ENCODE measurements around the gene ZNF574. TPM values are rescaled to one million over a fixed set of nuclear protein-coding genes. Genes with fewer than 3 reads are reported as not detected.
A peak's percentile ranks its signal among the peaks of the same experiment; 100 is the strongest.
"Not testable (repeated sequence)": the region's sequence is repeated elsewhere in the genome, so short reads cannot be mapped to it uniquely, and the experiment has no call there.

The ZNF574 gene
- polyA plus RNA-seq, result 24.8 TPM

DNA sequence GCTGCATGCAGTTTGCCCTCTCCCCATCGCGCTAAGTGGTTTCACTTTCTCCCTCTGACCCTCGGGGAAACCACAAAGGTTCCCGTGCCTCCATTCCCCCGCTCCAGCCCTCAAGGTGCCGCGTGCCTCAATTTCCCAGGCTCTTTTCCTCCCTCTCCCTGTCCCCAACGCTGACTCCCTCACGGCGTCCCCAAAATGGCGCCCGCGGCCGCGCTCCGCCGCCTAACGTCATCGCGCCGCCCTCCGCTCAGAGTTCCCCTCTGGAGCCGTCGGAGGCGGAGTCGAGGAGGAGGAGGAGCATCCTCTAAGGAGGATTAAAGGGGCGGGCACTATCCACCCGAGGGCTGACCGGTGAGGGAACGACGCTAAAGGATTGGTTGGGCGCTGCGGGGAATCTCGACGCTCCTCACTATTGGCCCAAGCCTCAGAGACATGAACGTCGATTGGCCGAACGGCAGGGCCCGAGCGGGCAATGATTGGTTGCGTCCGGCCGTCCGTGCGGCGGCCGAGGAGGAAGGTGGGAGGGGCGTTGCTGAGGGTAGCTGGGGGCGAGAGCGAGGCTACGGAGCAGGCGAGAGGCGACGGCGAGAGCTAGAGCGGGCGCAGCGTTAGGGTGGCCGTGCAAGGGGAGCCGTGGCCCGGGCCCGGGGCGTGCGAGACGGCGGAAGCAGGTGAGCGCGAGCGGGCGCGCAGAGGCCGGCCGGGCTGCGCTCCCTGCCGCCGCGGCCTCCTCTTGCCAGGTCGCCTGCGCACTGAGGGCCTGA lies at the start of gene ZNF574:
Gene ZNF574, plus strand, starts transcription at position 551 of the 764 bp plus-strand sequence. CDS start 2,441 bp downstream, outside the sequence.
- Mint-ChIP-seq H3K4me3 (peak within 1 kb of the TSS; percentile 81 to 98 (median 96)), H3K9me3 (no peaks in the 10 kb centered on the region), H3K27ac (peak within 1 kb of the TSS; percentile 85 to 100 (median 99)), H3K27me3 (peaks cover 4% of the 10 kb centered on the region), H3K36me3 (peaks cover 2% of the 10 kb centered on the region), H3K4me1 (peaks cover 7 to 32% (median 27%) of the 10 kb centered on the region in 3 donors)

DNA sequence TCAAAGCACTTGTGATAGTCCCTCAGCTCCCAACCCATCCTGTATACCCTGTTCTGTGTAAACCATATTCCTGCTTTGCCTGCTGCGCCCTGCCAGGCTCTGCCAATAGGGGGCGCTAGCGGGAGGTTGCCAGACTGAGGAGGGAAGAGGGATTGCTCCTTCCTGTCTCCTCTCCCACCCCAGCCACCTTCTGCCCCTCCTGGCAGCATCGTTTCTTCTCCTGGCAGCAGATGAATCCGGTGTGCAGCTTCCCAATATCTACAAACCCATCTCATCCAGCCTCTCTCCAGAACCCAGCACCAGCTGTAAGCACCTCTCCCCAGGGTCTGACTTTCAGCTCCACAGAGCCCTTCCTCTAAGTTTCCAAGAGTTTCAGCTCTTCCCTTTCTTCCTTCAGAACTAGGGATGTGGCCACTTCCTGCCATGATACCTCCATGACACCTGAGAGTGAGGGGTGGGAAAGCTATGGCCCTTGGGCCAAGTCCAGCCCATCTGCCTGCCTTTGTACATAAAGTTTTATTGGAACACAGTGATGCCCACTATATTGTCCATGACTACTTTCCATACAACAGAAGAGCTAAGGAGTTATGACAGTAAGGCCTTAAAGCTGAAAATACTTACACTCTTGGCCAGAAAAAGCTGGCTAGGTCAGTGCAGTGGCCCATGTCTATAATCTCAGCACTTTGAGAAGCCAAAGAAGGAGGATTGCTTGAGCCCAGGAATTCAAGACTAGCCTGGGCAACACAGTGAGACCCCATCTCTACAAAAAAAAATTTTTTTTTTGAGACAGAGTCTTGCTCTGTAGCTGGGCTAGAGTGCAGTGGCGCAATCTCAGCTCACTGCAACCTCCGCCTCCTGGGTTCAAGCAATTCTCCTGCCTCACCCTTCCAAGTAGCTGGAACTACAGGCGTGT lies 47.4 kb upstream of the ZNF574 start:
- H3K36me3 Mint-ChIP-seq, result peaks cover 1% of the 10 kb centered on the region
- H3K9me3 Mint-ChIP-seq, result peaks cover 0 to 3% (median 0%) of the 10 kb centered on the region in 3 donors
- H3K4me3 Mint-ChIP-seq, result no peak overlapping the region
- H3K4me1 Mint-ChIP-seq, result no peaks in the 10 kb centered on the region
- no peak overlapping the region for H3K27ac Mint-ChIP-seq
- H3K27me3 Mint-ChIP-seq, result peaks cover 19% of the 10 kb centered on the region

- no peak overlapping the region for H3K4me3 Mint-ChIP-seq
- peaks cover 8% of the 10 kb centered on the region for H3K27me3 Mint-ChIP-seq
- peaks cover 0 to 3% (median 0%) of the 10 kb centered on the region in 3 donors for H3K9me3 Mint-ChIP-seq
Measured at GRCh38 chr19:42030645-42031440, 45.1 kb upstream of the ZNF574 start.

DNA sequence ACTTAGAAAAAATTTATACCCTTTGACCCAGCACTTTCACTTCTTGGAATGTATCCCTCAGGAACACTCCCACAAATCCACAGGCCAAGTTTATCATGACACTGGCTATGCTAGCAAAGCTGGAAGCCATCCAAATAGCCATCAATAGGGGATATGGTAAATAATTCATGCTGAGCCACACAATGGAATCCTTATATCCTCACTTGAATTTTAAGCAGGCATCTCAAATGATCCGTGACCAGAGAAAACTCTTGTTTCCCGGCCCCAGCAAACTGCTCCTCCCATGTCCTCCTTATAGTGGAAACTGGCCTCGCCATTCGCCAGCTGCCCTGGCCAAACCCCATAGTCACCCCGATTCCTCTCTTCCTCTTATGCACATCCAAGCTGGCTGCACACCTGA lies 43.5 kb upstream of the ZNF574 start:
- H3K4me1 Mint-ChIP-seq, result peaks cover 5 to 7% (median 5%) of the 10 kb centered on the region in 3 donors
- no peaks in the 10 kb centered on the region for H3K36me3 Mint-ChIP-seq
- H3K4me3 Mint-ChIP-seq, result no peak overlapping the region
- no peak overlapping the region for H3K27ac Mint-ChIP-seq
- peaks cover 8% of the 10 kb centered on the region for H3K27me3 Mint-ChIP-seq
- H3K9me3 Mint-ChIP-seq, result peaks cover 0 to 3% (median 0%) of the 10 kb centered on the region in 3 donors

More at GRCh38 chr19:42030645-42031440, 45.1 kb upstream of the ZNF574 start:
- Mint-ChIP-seq H3K27ac (no peak overlapping the region), H3K36me3 (no peaks in the 10 kb centered on the region), H3K4me1 (peaks cover 5 to 7% (median 5%) of the 10 kb centered on the region in 3 donors)

- Mint-ChIP-seq H3K27me3 (peaks cover 8% of the 10 kb centered on the region), H3K9me3 (peaks cover 0 to 3% (median 0%) of the 10 kb centered on the region in 3 donors), H3K4me1 (peaks cover 5 to 7% (median 5%) of the 10 kb centered on the region in 3 donors), H3K27ac (no peak overlapping the region), H3K36me3 (no peaks in the 10 kb centered on the region), H3K4me3 (no peak overlapping the region)
Measured at GRCh38 chr19:42033413-42033812, 42.6 kb upstream of the ZNF574 start.

DNA sequence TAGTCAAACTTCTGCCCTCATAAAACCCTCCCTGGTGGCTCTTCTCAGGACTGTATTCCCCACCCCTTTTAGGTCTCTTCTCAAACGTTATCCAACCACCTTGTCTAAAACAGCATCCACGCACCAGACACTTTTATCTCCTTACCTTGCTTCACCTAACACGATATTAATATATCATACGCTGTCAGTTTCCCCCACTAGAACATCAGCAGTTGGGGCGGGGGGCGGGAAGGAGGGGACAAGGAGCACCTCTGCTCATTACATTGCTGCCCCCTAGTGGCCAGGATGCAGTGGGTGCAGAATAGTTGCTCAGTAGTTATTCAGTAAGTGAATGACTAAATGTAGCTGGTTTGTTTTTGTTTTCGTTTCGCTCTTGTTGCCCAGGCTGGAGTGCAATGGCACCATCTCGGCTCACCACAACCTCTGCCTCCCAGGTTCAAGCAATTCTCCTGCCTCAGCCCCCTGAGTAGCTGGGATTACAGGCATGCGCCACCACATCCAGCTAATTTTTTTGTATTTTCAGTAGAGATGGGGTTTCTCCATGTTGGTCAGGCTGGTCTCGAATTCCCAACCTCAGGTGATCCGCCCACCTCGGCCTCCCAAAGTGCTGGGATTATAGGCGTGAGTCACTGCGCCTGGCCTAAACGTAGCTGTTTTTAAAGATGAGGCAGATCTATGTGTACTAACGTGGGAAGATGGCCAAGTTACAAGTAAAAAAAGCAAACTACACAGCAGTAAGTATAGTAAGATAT lies 41.1 kb upstream of the ZNF574 start:
- peak overlapping the region in 2 of 4 donors; percentile 49 to 73 for H3K4me3 Mint-ChIP-seq
- not testable (repeated sequence) for H3K27ac Mint-ChIP-seq, H3K4me1 Mint-ChIP-seq

DNA sequence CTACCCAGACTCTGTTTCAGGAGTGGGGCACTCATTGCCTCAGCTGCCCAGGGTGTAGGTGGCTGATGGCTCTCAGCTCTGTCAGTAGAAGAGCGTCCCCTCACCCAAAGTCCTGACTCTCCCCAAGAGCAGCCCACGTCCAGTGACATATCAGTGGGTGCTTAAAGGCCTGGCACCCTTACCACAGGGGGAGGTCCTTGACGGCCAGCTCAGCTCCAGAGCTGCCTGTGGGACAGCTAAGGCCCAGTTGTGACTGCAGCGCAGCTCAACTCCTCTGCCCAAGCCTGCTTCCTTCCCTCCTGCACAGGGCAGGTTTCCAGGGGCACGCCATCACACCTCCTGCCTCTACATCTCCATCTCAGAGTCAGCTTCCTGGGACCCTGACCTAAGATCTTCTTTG lies 38.3 kb upstream of the ZNF574 start:
- Mint-ChIP-seq H3K27ac (no peak overlapping the region), H3K4me1 (peaks cover 5 to 7% (median 5%) of the 10 kb centered on the region in 3 donors), H3K4me3 (no peak overlapping the region), H3K36me3 (no peaks in the 10 kb centered on the region), H3K9me3 (peaks cover 0 to 2% (median 0%) of the 10 kb centered on the region in 3 donors), H3K27me3 (peaks cover 5% of the 10 kb centered on the region)

More for the DNA sequence above, 41.1 kb upstream of the ZNF574 start:
- H3K36me3 Mint-ChIP-seq, H3K9me3 Mint-ChIP-seq, H3K27me3 Mint-ChIP-seq: not testable (repeated sequence)

DNA sequence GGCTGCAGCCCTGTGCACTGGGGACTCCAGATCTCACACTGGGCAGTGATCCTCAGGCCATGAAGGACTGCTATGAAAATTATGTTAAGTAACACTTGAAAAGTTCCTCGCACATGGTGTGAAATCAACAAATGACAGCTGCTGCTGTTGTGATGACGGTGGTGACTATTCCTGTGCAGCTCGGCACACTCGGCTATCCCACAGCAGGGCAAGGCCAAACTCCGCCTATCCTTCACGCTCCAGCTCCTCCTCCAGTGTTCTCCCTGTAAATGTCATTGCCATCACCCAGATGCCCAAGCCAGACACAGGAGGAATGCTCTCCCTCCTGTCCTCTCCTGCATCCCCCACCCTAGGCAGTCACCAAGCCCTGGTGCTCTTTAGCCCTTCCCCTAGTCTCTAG lies 37.3 kb upstream of the ZNF574 start:
- Mint-ChIP-seq H3K4me1 (peaks cover 5 to 8% (median 5%) of the 10 kb centered on the region in 3 donors), H3K9me3 (no peaks in the 10 kb centered on the region), H3K4me3 (no peak overlapping the region), H3K27me3 (peaks cover 1% of the 10 kb centered on the region), H3K27ac (no peak overlapping the region), H3K36me3 (no peaks in the 10 kb centered on the region)

GRCh38 chr19:42040031-42040430 lies 35.9 kb upstream of the ZNF574 start:
- Mint-ChIP-seq H3K9me3 (peaks cover 0 to 2% (median 0%) of the 10 kb centered on the region in 3 donors), H3K27me3 (peaks cover 3% of the 10 kb centered on the region), H3K4me3 (no peak overlapping the region), H3K27ac (no peak overlapping the region), H3K4me1 (peaks cover 0 to 1% (median 0%) of the 10 kb centered on the region in 3 donors), H3K36me3 (no peaks in the 10 kb centered on the region)

DNA sequence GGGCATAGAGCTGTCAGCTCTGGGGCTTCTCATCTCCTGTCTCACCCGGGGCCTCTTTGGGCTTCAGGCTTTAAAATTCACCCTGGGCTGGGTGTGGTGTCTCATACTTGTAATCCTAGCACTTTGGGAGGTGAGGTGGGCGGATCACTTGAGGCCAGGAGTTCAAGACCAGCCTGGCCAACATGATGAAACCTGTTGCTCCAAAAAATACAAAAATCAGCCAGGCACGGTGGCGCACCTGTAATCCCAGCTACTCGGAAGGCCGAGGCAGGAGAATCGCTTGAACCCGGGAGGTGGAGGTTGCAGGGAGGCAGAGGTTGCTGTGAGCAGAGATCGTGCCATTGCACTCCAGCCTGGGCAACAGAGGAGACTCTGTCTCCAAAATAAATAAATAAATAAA lies 35.5 kb upstream of the ZNF574 start:
- H3K4me3 Mint-ChIP-seq, H3K36me3 Mint-ChIP-seq, H3K9me3 Mint-ChIP-seq, H3K27me3 Mint-ChIP-seq, H3K4me1 Mint-ChIP-seq: not testable (repeated sequence)
- H3K27ac Mint-ChIP-seq, result peak overlapping the region in 1 of 3 donors; percentile 59

DNA sequence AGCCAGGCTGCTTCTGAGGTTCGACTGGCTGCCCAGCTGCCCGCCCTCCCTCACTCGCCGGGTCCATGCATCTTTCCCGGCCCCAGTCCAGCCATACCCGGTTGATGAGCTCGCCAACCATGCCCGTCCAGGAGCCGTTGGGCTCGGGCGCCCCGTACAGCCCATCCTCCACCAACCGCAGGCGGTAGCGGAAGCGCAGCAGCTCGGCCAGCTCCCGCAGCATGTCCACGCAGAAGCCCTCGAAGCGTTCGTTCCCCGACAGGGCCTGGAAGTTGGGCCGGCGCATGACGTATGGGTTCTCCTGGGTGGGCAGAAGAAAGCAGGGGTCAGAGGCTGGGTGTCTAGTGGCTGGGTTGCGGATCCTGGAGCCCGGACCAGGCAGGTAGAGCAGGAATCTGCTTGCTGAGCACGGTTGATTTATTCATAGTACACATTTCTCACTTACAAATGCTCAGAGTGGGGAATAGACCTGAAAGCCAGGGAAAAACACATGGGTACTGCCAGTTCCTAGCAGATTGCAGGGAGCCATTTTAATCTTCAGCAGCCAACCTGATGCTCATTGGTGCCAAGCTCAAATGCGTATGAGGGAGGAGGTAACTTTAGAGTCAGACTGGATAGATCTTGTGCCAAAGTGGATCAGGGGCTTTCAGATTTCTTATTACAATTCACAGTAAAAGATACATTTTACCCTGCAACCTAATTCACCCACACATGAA lies 33.4 kb upstream of the ZNF574 start:
- no peak overlapping the region for H3K27ac Mint-ChIP-seq
- peaks cover 0 to 2% (median 0%) of the 10 kb centered on the region in 3 donors for H3K9me3 Mint-ChIP-seq
- peaks cover 0 to 1% (median 0%) of the 10 kb centered on the region in 3 donors for H3K4me1 Mint-ChIP-seq
- H3K4me3 Mint-ChIP-seq, result no peak overlapping the region
- no peaks in the 10 kb centered on the region for H3K36me3 Mint-ChIP-seq
- peaks cover 5% of the 10 kb centered on the region for H3K27me3 Mint-ChIP-seq

GRCh38 chr19:42045575-42045974 lies 30.4 kb upstream of the ZNF574 start:
- H3K27ac Mint-ChIP-seq, result no peak overlapping the region
- peaks cover 0 to 2% (median 0%) of the 10 kb centered on the region in 3 donors for H3K9me3 Mint-ChIP-seq
- H3K36me3 Mint-ChIP-seq, result no peaks in the 10 kb centered on the region
- H3K4me1 Mint-ChIP-seq, result peaks cover 0 to 6% (median 4%) of the 10 kb centered on the region in 3 donors
- H3K27me3 Mint-ChIP-seq, result peaks cover 4% of the 10 kb centered on the region
- no peak overlapping the region for H3K4me3 Mint-ChIP-seq

GRCh38 chr19:42048992-42049391 lies 27.0 kb upstream of the ZNF574 start:
- no peaks in the 10 kb centered on the region for H3K36me3 Mint-ChIP-seq
- peaks cover 3% of the 10 kb centered on the region for H3K27me3 Mint-ChIP-seq
- peaks cover 0 to under 1% (median 0%) of the 10 kb centered on the region in 3 donors for H3K9me3 Mint-ChIP-seq
- peak overlapping the region in 1 of 3 donors; percentile 67 for H3K27ac Mint-ChIP-seq
- peak overlapping the region in 3 of 4 donors; percentile 13 to 66 (median 59) for H3K4me3 Mint-ChIP-seq
- H3K4me1 Mint-ChIP-seq, result peaks cover 0 to 6% (median 3%) of the 10 kb centered on the region in 3 donors

All from IgD-negative memory B cell (primary cell).